Ascending aorta (tissue), 2 donors: ENCODE data around the gene NABP1. TPM values are rescaled to one million over a fixed set of nuclear protein-coding genes. Genes with fewer than 3 reads are reported as not detected.

Source experiments
- DNase-seq, 2 donors: peaks; one replicate each; pipeline ENCODE4 v3.0.0-alpha.2; 2019; ENCODE audit warnings: low spot score in 2 of 2
- H3K27ac ChIP-seq, 2 donors: fragments of 200-600 bp; sonication (generic); one replicate each; pipeline ENCODE4 v1.5.1; 2016 to 2017; ENCODE audit warnings: mild to moderate bottlenecking in 1 of 2
- H3K27me3 ChIP-seq: fragments of 200-600 bp; sonication (generic); one replicate; pipeline ENCODE4 v1.5.1; 2017
- H3K36me3 ChIP-seq, 2 donors: fragments of 200-600 bp; sonication (generic); one replicate each; pipeline ENCODE4 v1.5.1; 2016
- H3K4me1 ChIP-seq, 2 donors: fragments of 200-600 bp; sonication (generic); one replicate each; pipeline ENCODE4 v1.5.1; 2016 to 2017; ENCODE audit warnings: mild to moderate bottlenecking in 1 of 2
- H3K4me3 ChIP-seq, 2 donors: fragments of 200-600 bp; sonication (generic); one replicate each; pipeline ENCODE4 v1.5.1; 2016 to 2017; ENCODE audit warnings: mild to moderate bottlenecking in 1 of 2
- H3K9me3 ChIP-seq, 2 donors: fragments of 200-600 bp; sonication (generic); one replicate each; pipeline ENCODE4 v1.5.1; 2016
- CTCF ChIP-seq, 3 experiments: fragments of 200-600 bp in 2 of 3; fragments of 450-650 bp in 1 of 3; sonication (generic) in 2 of 3; IDR thresholded peaks; one replicate each; pipeline ENCODE4 v1.5.1; 2016 to 2019; ENCODE audit warnings: antibody characterized with exemption in 3 of 3, mild to moderate bottlenecking in 1 of 3, moderate library complexity in 1 of 3
- intact Hi-C: fragments of 100-400 bp; cut with DNase I; formaldehyde crosslinking; loops from one replicate; pipeline ENCODE4 v1.15.1; 2023
- total RNA-seq: library from RNA; depleted of rRNA; stranded (reverse); fragments of >200 nt; gene quantifications from one replicate; pipeline ENCODE4 v1.1.0, GENCODE V29; 2016

The NABP1 gene
- total RNA-seq, 1 donor from 2014 or later: 38.5 TPM

GRCh38 chr2:191692502-191693115, 14.7 kb downstream of the NABP1 start:
- H3K27me3 ChIP-seq: no peaks in the 10 kb centered on the region
- H3K4me1 ChIP-seq: peaks cover 0 to 31% of the 10 kb centered on the region in 2 donors
- TF ChIP-seq CTCF (IDR thresholded peaks at IDR 0.05): no peak
- no peak overlapping the region for H3K4me3 ChIP-seq
- H3K27ac ChIP-seq: peak overlapping the region in 1 of 2 donors; percentile 43
- intact Hi-C loops: no loop called here
- no peak for DNase-seq
- no peaks in the 10 kb centered on the region for H3K9me3 ChIP-seq
- no peaks in the 10 kb centered on the region for H3K36me3 ChIP-seq

- no peak for TF ChIP-seq CTCF (IDR thresholded peaks at IDR 0.05)
- no peaks in the 10 kb centered on the region for H3K9me3 ChIP-seq
- H3K27ac ChIP-seq: peak overlapping the region in 1 of 2 donors; percentile 43
- intact Hi-C loops: no loop called here
- DNase-seq: no peak
- H3K4me1 ChIP-seq: peaks cover 0 to 31% of the 10 kb centered on the region in 2 donors
- H3K36me3 ChIP-seq: no peaks in the 10 kb centered on the region
- no peaks in the 10 kb centered on the region for H3K27me3 ChIP-seq
- no peak overlapping the region for H3K4me3 ChIP-seq
Measured at GRCh38 chr2:191693166-191693565, 15.2 kb downstream of the NABP1 start.

- intact Hi-C loops: no loop called here
- no peak overlapping the region for H3K4me3 ChIP-seq
- H3K36me3 ChIP-seq: no peaks in the 10 kb centered on the region
- peaks cover 0 to 31% of the 10 kb centered on the region in 2 donors for H3K4me1 ChIP-seq
- H3K27ac ChIP-seq: no peak overlapping the region
- H3K9me3 ChIP-seq: no peaks in the 10 kb centered on the region
- TF ChIP-seq CTCF (IDR thresholded peaks at IDR 0.05): no peak
- no peak for DNase-seq
- no peaks in the 10 kb centered on the region for H3K27me3 ChIP-seq
Measured at GRCh38 chr2:191693778-191694177, 15.8 kb downstream of the NABP1 start.

- TF ChIP-seq CTCF (IDR thresholded peaks at IDR 0.05): no peak
- Histone ChIP-seq H3K36me3 (no peaks in the 10 kb centered on the region), H3K4me1 (peaks cover 0 to 20% of the 10 kb centered on the region in 2 donors), H3K27me3 (no peaks in the 10 kb centered on the region), H3K4me3 (no peak overlapping the region), H3K9me3 (no peaks in the 10 kb centered on the region), H3K27ac (no peak overlapping the region)
- intact Hi-C loops: no loop called here
- no peak for DNase-seq
Measured at GRCh38 chr2:191696001-191696400, 18.1 kb downstream of the NABP1 start.

GRCh38 chr2:191696966-191697365, 19.0 kb downstream of the NABP1 start:
- Histone ChIP-seq H3K27me3 (no peaks in the 10 kb centered on the region), H3K4me3 (no peak overlapping the region), H3K36me3 (no peaks in the 10 kb centered on the region), H3K4me1 (peaks cover 0 to 11% of the 10 kb centered on the region in 2 donors), H3K9me3 (no peaks in the 10 kb centered on the region), H3K27ac (no peak overlapping the region)
- no peak for DNase-seq
- intact Hi-C loops: no loop called here
- no peak for TF ChIP-seq CTCF (IDR thresholded peaks at IDR 0.05)

GRCh38 chr2:191697870-191698269, 19.9 kb downstream of the NABP1 start:
- no peak for DNase-seq
- no peaks in the 10 kb centered on the region for H3K36me3 ChIP-seq
- intact Hi-C loops: no loop called here
- no peaks in the 10 kb centered on the region for H3K27me3 ChIP-seq
- H3K27ac ChIP-seq: no peak overlapping the region
- TF ChIP-seq CTCF (IDR thresholded peaks at IDR 0.05): no peak
- H3K4me1 ChIP-seq: peaks cover 0 to 4% of the 10 kb centered on the region in 2 donors
- H3K9me3 ChIP-seq: no peaks in the 10 kb centered on the region
- no peak overlapping the region for H3K4me3 ChIP-seq
